Transverse colon (tissue), 4 donors: ENCODE data around the gene ZNF586.

Experiments used
- EP300 ChIP-seq: sonication (generic); formaldehyde crosslinking; IDR thresholded peaks from one replicate; pipeline ENCODE4 v1.6.1; 2017; ENCODE audit warnings: antibody characterized with exemption, low read depth
- POLR2A ChIP-seq: fragments of 450-650 bp; IDR thresholded peaks from one replicate; pipeline ENCODE4 v1.6.1; 2016; ENCODE audit warnings: antibody characterized with exemption, mild to moderate bottlenecking, moderate library complexity
- POLR2AphosphoS5 ChIP-seq, 3 donors: sonication (generic); formaldehyde crosslinking; IDR thresholded peaks; one replicate each; pipeline ENCODE4 v1.6.1; 2016; ENCODE audit warnings: antibody characterized with exemption in 3 of 3
- TF ChIP-seq, protein P1 (sequence below), 5 experiments: fragments of 200-600 bp in 3 of 5; fragments of 450-650 bp in 2 of 5; sonication (generic) in 3 of 5; IDR thresholded peaks; 1 replicate in 2 of 5; 2 replicates in 3 of 5; pipeline ENCODE4 v1.5.1; 2016 to 2017; ENCODE audit warnings: antibody characterized with exemption in 5 of 5, inconsistent platforms in 3 of 5, mild to moderate bottlenecking in 2 of 5, moderate library complexity in 1 of 5

DNA sequence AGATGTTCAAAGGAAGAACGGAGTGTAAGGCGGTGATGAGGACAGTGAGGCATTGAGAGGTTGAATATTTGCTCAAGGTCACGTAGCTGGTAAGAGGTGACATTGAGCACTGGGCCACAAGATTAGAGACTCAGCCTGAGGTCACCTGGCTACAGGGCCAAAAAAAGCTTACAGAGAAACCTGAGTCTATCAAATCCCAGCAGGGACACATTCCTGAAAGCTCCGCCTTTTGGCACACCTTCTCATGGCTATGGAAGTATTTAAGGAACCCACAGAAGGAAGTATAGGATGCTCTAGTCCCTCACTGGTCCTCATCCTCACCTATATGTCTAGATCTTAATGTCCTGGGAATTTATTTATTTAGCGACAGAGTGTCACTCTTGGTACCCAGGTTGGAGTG lies 17.4 kb downstream of the ZNF586 start:
- no peak for TF ChIP-seq EP300
- TF ChIP-seq POLR2A = no peak
- TF ChIP-seq, protein P1, sequence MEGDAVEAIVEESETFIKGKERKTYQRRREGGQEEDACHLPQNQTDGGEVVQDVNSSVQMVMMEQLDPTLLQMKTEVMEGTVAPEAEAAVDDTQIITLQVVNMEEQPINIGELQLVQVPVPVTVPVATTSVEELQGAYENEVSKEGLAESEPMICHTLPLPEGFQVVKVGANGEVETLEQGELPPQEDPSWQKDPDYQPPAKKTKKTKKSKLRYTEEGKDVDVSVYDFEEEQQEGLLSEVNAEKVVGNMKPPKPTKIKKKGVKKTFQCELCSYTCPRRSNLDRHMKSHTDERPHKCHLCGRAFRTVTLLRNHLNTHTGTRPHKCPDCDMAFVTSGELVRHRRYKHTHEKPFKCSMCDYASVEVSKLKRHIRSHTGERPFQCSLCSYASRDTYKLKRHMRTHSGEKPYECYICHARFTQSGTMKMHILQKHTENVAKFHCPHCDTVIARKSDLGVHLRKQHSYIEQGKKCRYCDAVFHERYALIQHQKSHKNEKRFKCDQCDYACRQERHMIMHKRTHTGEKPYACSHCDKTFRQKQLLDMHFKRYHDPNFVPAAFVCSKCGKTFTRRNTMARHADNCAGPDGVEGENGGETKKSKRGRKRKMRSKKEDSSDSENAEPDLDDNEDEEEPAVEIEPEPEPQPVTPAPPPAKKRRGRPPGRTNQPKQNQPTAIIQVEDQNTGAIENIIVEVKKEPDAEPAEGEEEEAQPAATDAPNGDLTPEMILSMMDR (IDR thresholded peaks at IDR 0.05) = no peak
- TF ChIP-seq POLR2AphosphoS5 (IDR thresholded peaks at IDR 0.05) = no peak
